T-helper 22 cell (primary cell): ENCODE results near the gene PSMC6.
"Not testable (repeated sequence)": the region's sequence is repeated elsewhere in the genome, so short reads cannot be mapped to it uniquely, and the experiment has no call there.

ENCODE experiments used
- DNase-seq: peaks from one replicate; pipeline ENCODE4 v3.0.0-alpha.2; 2020; ENCODE audit warnings: low read depth

PSMC6 gene

GRCh38 chr14:52723514-52724359 lies 16.7 kb downstream of the PSMC6 start:
- no peak for DNase-seq

- no peak for DNase-seq
Observed at GRCh38 chr14:52724360-52724644, 17.3 kb downstream of the PSMC6 start.

GRCh38 chr14:52727509-52727908 lies 20.5 kb downstream of the PSMC6 start:
- DNase-seq: not testable (repeated sequence)

- not testable (repeated sequence) for DNase-seq
Observed at GRCh38 chr14:52729035-52729434, 22.0 kb downstream of the PSMC6 start.

- no peak for DNase-seq
Observed at GRCh38 chr14:52729585-52729924, 22.6 kb downstream of the PSMC6 start.

GRCh38 chr14:52729925-52730708 lies 23.1 kb downstream of the PSMC6 start, which contains the start of gene STYX:
STYX (plus strand) TSS chr14:52730166; CDS start chr14:52730475, 309 bp downstream.
- DNase-seq: peak; percentile 97

GRCh38 chr14:52730709-52731111 lies 23.7 kb downstream of the PSMC6 start:
- DNase-seq: no peak

GRCh38 chr14:52733824-52734223 lies 26.8 kb downstream of the PSMC6 start:
- DNase-seq: no peak

GRCh38 chr14:52735921-52736489 lies 29.0 kb downstream of the PSMC6 start:
- no peak for DNase-seq

GRCh38 chr14:52738409-52738808 lies 31.4 kb downstream of the PSMC6 start:
- DNase-seq: no peak

- no peak for DNase-seq
Observed at GRCh38 chr14:52740751-52741150, 33.8 kb downstream of the PSMC6 start.

GRCh38 chr14:52741865-52742264 lies 34.9 kb downstream of the PSMC6 start:
- no peak for DNase-seq

- DNase-seq: no peak
Observed at GRCh38 chr14:52748647-52749292, 41.8 kb downstream of the PSMC6 start.

GRCh38 chr14:52755607-52756316 lies 48.8 kb downstream of the PSMC6 start:
- DNase-seq: no peak

- DNase-seq: no peak
Observed at GRCh38 chr14:52759145-52759544, 52.1 kb downstream of the PSMC6 start.

GRCh38 chr14:52762923-52763322 lies 55.9 kb downstream of the PSMC6 start:
- not testable (repeated sequence) for DNase-seq

GRCh38 chr14:52767058-52767833 lies 60.2 kb downstream of the PSMC6 start:
- no peak for DNase-seq

GRCh38 chr14:52769887-52770286 lies 62.9 kb downstream of the PSMC6 start:
- DNase-seq: no peak

GRCh38 chr14:52776816-52777215 lies 69.8 kb downstream of the PSMC6 start:
- DNase-seq: no peak
